A549 (cell line): ENCODE data around the gene NUDT7. TPM values are rescaled to one million over a fixed set of nuclear protein-coding genes. Genes with fewer than 3 reads are reported as not detected.
A peak's percentile ranks its signal among the peaks of the same experiment; 100 is the strongest.

Experiments
- ATAC-seq, 2 experiments: fragments of 200-7000 bp in 1 of 2; fragments of >200 bp in 1 of 2; cut with Nextera tagmentation in 1 of 2; cut with Tn5 transposase in 1 of 2; 3 replicates each; pipeline versions ENCODE4 v1.8.0 to v1.9.1; 2018 to 2020; ENCODE audit warnings: mild to moderate bottlenecking in 1 of 2, moderate library complexity in 1 of 2
- CTCF ChIA-PET: fragments of 300-600 bp; sonication (Branson Sonifier 250); formaldehyde crosslinking; extraction: SDS; loops from one replicate; lab custom pipeline; 2021; ENCODE audit warnings: antibody characterized with exemption, inconsistent platforms; lab: Yijun Ruan, JAX
- POLR2A ChIA-PET: fragments of 350-600 bp; formaldehyde crosslinking; extraction: SDS; loops from one replicate; lab custom pipeline; 2021; ENCODE audit warnings: antibody characterized with exemption, inconsistent platforms; lab: Yijun Ruan, JAX
- DNase-seq, 2 experiments: peaks; one replicate each; pipeline versions ENCODE4 v3.0.0 to v3.0.0-alpha.2; 2011 to 2016; ENCODE audit warnings: low read depth in 1 of 2, low spot score in 1 of 2
- FAIRE-seq: peaks from 2 replicates; lab custom pipeline; 2011; peaks lifted over from hg19 to GRCh38; lab: Jason Lieb, UNC
- H3K27ac ChIP-seq, 2 experiments: fragments of >200 bp; sonication (Bioruptor Twin); formaldehyde crosslinking; 3 replicates each; pipeline ENCODE4 v1.5.1; 2016 to 2017
- H3K4me1 ChIP-seq: fragments of >200 bp; sonication (Bioruptor Twin); formaldehyde crosslinking; 3 replicates; pipeline ENCODE4 v1.6.1; 2016
- H3K4me2 ChIP-seq: fragments of >200 bp; sonication (Bioruptor Twin); formaldehyde crosslinking; 3 replicates; pipeline ENCODE4 v1.6.1; 2016
- H3K4me3 ChIP-seq: fragments of >200 bp; sonication (Bioruptor Twin); formaldehyde crosslinking; 3 replicates; pipeline ENCODE4 v1.5.1; 2016
- H3K9me3 ChIP-seq: fragments of >200 bp; sonication (Bioruptor Twin); formaldehyde crosslinking; 3 replicates; pipeline ENCODE4 v1.6.1; 2016
- BHLHE40 ChIP-seq: IDR thresholded peaks from 2 replicates; pipeline ENCODE4 v1.6.1; 2012; ENCODE audit warnings: low read depth, low read length, inconsistent platforms
- CBX8 ChIP-seq: fragments of 200-600 bp; sonication (generic); IDR thresholded peaks from 2 replicates; pipeline ENCODE4 v1.6.1; 2016
- CHD4 ChIP-seq: fragments of 200-600 bp; sonication (generic); IDR thresholded peaks from 2 replicates; pipeline ENCODE4 v1.6.1; 2016; ENCODE audit warnings: antibody characterized with exemption, mild to moderate bottlenecking, borderline replicate concordance
- CTCF ChIP-seq: fragments of >200 bp; sonication (Bioruptor Twin); formaldehyde crosslinking; IDR thresholded peaks from 3 replicates; pipeline ENCODE4 v1.5.1; 2016
- EHF ChIP-seq: fragments of 250-450 bp; sonication (Bioruptor Pico); IDR thresholded peaks from 2 replicates; pipeline ENCODE4 v1.5.0; 2020; ENCODE audit warnings: mild to moderate bottlenecking
- ELK1 ChIP-seq: fragments of 150-350 bp; IDR thresholded peaks from 2 replicates; pipeline ENCODE4 v1.6.1; 2014; ENCODE audit warnings: low read depth, mild to moderate bottlenecking, low read length
- EP300 ChIP-seq, 2 experiments: fragments of >200 bp; sonication (Bioruptor Twin); formaldehyde crosslinking; IDR thresholded peaks; 2 replicates in 1 of 2; 3 replicates in 1 of 2; pipeline ENCODE4 v1.6.1; 2016 to 2017
- FOSB ChIP-seq: fragments of 250-450 bp; sonication (Bioruptor Pico); IDR thresholded peaks from 2 replicates; pipeline ENCODE4 v1.5.0; 2020; ENCODE audit warnings: mild to moderate bottlenecking, moderate library complexity
- FOSL2 ChIP-seq, 2 experiments: fragments of 450-650 bp in 1 of 2; fragments of >200 bp in 1 of 2; sonication (Bioruptor Twin) in 1 of 2; formaldehyde crosslinking; IDR thresholded peaks; 2 replicates each; pipeline versions ENCODE4 v1.5.0 to v1.6.1; 2016 to 2020; ENCODE audit warnings: mild to moderate bottlenecking in 1 of 2, moderate library complexity in 1 of 2
- FOXS1 ChIP-seq: fragments of 250-450 bp; sonication (Bioruptor Pico); IDR thresholded peaks from 2 replicates; pipeline ENCODE4 v1.5.0; 2020; ENCODE audit warnings: mild to moderate bottlenecking, moderate library complexity
- HDAC2 ChIP-seq: fragments of 200-600 bp; sonication (generic); IDR thresholded peaks from 2 replicates; pipeline ENCODE4 v1.6.1; 2016
- HES2 ChIP-seq: fragments of >200 bp; sonication (Bioruptor Twin); formaldehyde crosslinking; IDR thresholded peaks from 2 replicates; pipeline ENCODE4 v1.6.1; 2016
- HOXA7 ChIP-seq: fragments of 250-450 bp; sonication (Bioruptor Pico); IDR thresholded peaks from 2 replicates; pipeline ENCODE4 v1.5.0; 2020; ENCODE audit warnings: mild to moderate bottlenecking, moderate library complexity
- HOXB13 ChIP-seq: fragments of 250-450 bp; sonication (Bioruptor Pico); IDR thresholded peaks from 2 replicates; pipeline ENCODE4 v1.5.0; 2020; ENCODE audit warnings: low read depth, mild to moderate bottlenecking, moderate library complexity
- JUN ChIP-seq, 2 experiments: fragments of >200 bp; sonication (Bioruptor Twin); formaldehyde crosslinking; IDR thresholded peaks; 2 replicates in 1 of 2; 3 replicates in 1 of 2; pipeline ENCODE4 v1.6.1; 2016 to 2017
- JUNB ChIP-seq: fragments of >200 bp; sonication (Bioruptor Twin); formaldehyde crosslinking; IDR thresholded peaks from 2 replicates; pipeline ENCODE4 v1.6.1; 2016
- MYC ChIP-seq: IDR thresholded peaks from 2 replicates; pipeline ENCODE4 v1.6.1; 2012; ENCODE audit warnings: mild to moderate bottlenecking, inconsistent platforms, low read length, improper control_type of control experiment, borderline replicate concordance
- NR3C1 ChIP-seq: fragments of >200 bp; sonication (Bioruptor Twin); formaldehyde crosslinking; IDR thresholded peaks from 3 replicates; pipeline ENCODE4 v1.6.1; 2017
- POLR2AphosphoS2 ChIP-seq: conservative IDR thresholded peaks from 2 replicates; pipeline ENCODE4 v1.6.1; 2012; ENCODE audit warnings: low read length, improper control_type of control experiment, inconsistent platforms
- RAD21 ChIP-seq, 2 experiments: fragments of >200 bp in 1 of 2; sonication (Bioruptor Twin) in 1 of 2; formaldehyde crosslinking in 1 of 2; IDR thresholded peaks in 1 of 2; conservative IDR thresholded peaks in 1 of 2; 2 replicates in 1 of 2; 3 replicates in 1 of 2; pipeline ENCODE4 v1.6.1; 2012 to 2018; ENCODE audit warnings: inconsistent platforms in 1 of 2
- RCOR1 ChIP-seq: fragments of 150-350 bp; IDR thresholded peaks from 2 replicates; pipeline ENCODE4 v1.6.1; 2014; ENCODE audit warnings: antibody characterized with exemption, low read length, low read depth
- SMC3 ChIP-seq: fragments of >200 bp; sonication (Bioruptor Twin); formaldehyde crosslinking; IDR thresholded peaks from 3 replicates; pipeline ENCODE4 v1.6.1; 2018; ENCODE audit warnings: inconsistent platforms
- SREBF2 ChIP-seq: fragments of 450-650 bp; IDR thresholded peaks from 2 replicates; pipeline ENCODE4 v1.6.1; 2014; ENCODE audit warnings: mild to moderate bottlenecking, moderate library complexity
- ZFP36 ChIP-seq: fragments of 450-650 bp; IDR thresholded peaks from 2 replicates; pipeline ENCODE4 v1.6.1; 2014; ENCODE audit warnings: borderline replicate concordance; ENCODE audit not compliant: partially characterized antibody
- WGBS: methylation state at CpG from one replicate; pipeline ENCODE4 v1.1.6; 2017; ENCODE audit errors: missing lambda C conversion rate; 5-methylcytosine and 5-hydroxymethylcytosine counted together
- polyA plus RNA-seq, 4 experiments: library from polyadenylated mRNA; depleted of rRNA in 3 of 4; stranded (reverse); fragments of >200 nt; fragmentation: RNase III in 1 of 4; extraction: RNeasy Plus Mini Kit Qiagen cat#74134 plus additional on column Dnase treatment in 1 of 4; gene quantifications; 2 replicates in 3 of 4; 3 replicates in 1 of 4; pipeline ENCODE4 v1.2.3, GENCODE V29; 2011 to 2017
- TF ChIP-seq, protein P1 (sequence below): fragments of 450-650 bp; IDR thresholded peaks from 2 replicates; pipeline ENCODE4 v1.6.1; 2014; ENCODE audit warnings: antibody characterized with exemption
- TF ChIP-seq, protein P2 (sequence below): IDR thresholded peaks from 2 replicates; pipeline ENCODE4 v1.6.1; 2012; ENCODE audit warnings: low read depth, borderline replicate concordance

NUDT7 gene
- polyA plus RNA-seq, 2 of the 4 experiments (the other 2 are of a cell fraction): 6.9 to 19.8 TPM

DNA sequence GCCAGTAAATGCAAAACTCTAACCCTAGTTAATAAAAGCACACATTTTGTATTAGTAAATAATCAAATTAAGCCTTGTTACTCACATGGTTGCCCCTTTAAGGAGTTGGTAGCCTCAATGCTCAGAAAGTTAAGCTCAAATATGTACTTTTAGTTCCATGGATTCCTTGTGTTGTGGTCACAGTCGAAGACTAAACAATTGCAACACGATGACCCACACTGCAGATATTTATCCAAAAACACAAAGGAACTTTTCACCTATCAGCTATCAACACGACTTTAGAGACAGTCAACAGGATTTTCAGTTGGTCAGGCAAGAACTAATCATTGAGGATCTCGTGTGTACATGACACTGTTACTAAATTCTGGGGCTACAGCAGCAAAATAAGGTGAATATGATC is 47.4 kb upstream of the NUDT7 start:
- POLR2A ChIA-PET: no interaction called here

DNA sequence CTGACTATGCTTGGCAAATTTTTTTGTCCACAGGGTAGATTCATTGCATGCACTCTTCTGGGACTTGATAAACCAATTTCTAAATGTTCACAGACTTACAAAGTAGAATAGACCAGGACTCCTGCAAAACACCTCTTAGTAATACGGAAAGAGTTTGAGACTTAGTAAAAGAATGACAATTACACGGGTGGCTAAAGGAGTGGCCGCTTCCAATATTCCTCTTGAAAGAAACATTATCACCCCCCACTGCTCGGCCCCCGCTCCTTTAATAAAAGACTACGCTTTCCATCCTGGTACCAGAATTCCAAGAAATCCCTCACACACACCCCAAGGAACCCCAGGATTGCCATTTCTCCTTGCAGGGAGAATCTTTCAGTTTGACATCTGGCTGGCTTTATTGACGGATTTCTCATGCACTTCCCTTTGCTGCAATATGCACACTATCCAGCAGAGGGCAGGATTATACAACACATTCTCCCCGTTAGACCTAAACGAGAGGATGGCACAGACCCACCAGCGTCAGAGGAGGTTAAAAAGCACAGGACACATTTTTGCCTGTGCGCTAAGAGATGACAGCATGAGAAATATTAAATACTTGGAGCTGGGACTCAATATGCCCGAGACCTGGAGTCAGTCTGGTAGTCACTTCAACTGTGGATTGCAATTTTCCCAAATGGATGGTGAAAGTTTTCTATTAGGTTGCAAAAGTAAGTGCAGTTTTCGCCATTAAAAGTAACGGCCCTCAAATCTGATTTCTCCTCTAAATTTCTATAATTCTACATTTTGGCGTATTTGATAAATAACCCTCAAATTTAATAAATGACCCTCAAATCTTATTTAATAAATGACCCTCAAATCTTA is 46.6 kb upstream of the NUDT7 start:
- H3K4me3 ChIP-seq: no peak overlapping the region

More for the DNA sequence above, 47.4 kb upstream of the NUDT7 start:
- H3K4me2 ChIP-seq: no peak overlapping the region
- CTCF ChIA-PET: interaction anchor here (0.5 to 1.8 kb wide), 22 partner anchors 9 to 439 kb away, joined by 3 to 28 read pairs (median 3); partner anchors contain the start of gene WWOX
- H3K4me3 ChIP-seq: no peak overlapping the region
- no peak overlapping the region for H3K27ac ChIP-seq
- no peaks in the 10 kb centered on the region for H3K4me1 ChIP-seq
- peak; percentile 44 to 58; a peak in 3 of 6 replicates for ATAC-seq
- no peak for DNase-seq
- WGBS: 11% methylated on average over 4 of the region's 4 CpGs
- no peak for FAIRE-seq
- TF ChIP-seq HDAC2 (no peak), JUN (IDR thresholded peaks at IDR 0.05) (no peak), SREBF2 (no peak), EHF (no peak), NR3C1 (no peak), JUNB (no peak), CBX8 (no peak), ELK1 (no peak), HOXB13 (CRISPR knock-in tag) (no peak), RCOR1 (no peak), BHLHE40 (no peak), MYC (no peak)
- H3K9me3 ChIP-seq: no peaks in the 10 kb centered on the region; the same call in 2 of the 3 replicates

DNA sequence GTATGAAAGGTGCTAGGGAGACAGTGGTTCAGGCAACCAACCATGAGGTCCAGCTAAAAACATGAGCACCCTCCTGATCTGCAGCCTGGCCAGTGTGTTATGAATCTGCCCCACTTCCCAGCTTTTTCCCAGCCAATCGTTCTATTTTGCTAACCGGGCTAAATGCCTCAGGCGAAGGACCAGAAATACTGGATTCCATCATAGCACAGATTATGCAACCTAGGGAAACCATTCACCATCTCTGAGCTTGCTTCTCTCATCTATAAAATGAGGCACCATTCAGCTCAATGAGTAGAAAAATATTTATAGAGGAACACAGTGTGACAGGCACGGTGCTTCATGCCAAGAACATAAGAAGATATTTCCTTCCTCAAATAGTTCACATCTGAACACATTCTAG is 45.2 kb upstream of the NUDT7 start:
- ATAC-seq (no peak), DNase-seq (no peak), FAIRE-seq (no peak)
- Histone ChIP-seq H3K4me1 (no peaks in the 10 kb centered on the region), H3K4me2 (no peak overlapping the region), H3K4me3 (no peak overlapping the region), H3K27ac (no peak overlapping the region), H3K9me3 (no peaks in the 10 kb centered on the region)
- POLR2A ChIA-PET: no interaction called here
- 31% methylated on average over 4 of the region's 4 CpGs for WGBS
- CTCF ChIA-PET: interaction anchor here (0.9 to 4.3 kb wide), 10 partner anchors 13 to 423 kb away, joined by 3 to 37 read pairs (median 4); partner anchors contain the start of genes NUDT7, VAT1L and WWOX
- TF ChIP-seq FOXS1 (CRISPR knock-in tag) (no peak), NR3C1 (no peak), SREBF2 (no peak), POLR2AphosphoS2 (no peak), FOSL2 (IDR thresholded peaks at IDR 0.05) (no peak), FOSL2 (CRISPR knock-in tag; IDR thresholded peaks at IDR 0.05) (no peak), ZFP36 (no peak), CHD4 (no peak), FOSB (CRISPR knock-in tag) (no peak), HES2 (no peak), HOXA7 (CRISPR knock-in tag) (no peak)
- TF ChIP-seq, protein P1, sequence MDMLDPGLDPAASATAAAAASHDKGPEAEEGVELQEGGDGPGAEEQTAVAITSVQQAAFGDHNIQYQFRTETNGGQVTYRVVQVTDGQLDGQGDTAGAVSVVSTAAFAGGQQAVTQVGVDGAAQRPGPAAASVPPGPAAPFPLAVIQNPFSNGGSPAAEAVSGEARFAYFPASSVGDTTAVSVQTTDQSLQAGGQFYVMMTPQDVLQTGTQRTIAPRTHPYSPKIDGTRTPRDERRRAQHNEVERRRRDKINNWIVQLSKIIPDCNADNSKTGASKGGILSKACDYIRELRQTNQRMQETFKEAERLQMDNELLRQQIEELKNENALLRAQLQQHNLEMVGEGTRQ: no peak
- TF ChIP-seq, protein P2, sequence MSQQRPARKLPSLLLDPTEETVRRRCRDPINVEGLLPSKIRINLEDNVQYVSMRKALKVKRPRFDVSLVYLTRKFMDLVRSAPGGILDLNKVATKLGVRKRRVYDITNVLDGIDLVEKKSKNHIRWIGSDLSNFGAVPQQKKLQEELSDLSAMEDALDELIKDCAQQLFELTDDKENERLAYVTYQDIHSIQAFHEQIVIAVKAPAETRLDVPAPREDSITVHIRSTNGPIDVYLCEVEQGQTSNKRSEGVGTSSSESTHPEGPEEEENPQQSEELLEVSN: no peak

More for the DNA sequence above, 46.6 kb upstream of the NUDT7 start:
- FAIRE-seq: no peak
- Histone ChIP-seq H3K4me2 (no peak overlapping the region; the same call in 2 of the 3 replicates), H3K27ac (no peak overlapping the region), H3K9me3 (no peaks in the 10 kb centered on the region), H3K4me1 (no peaks in the 10 kb centered on the region)
- WGBS: 9% methylated on average over 15 of the region's 15 CpGs
- peak; percentile 91 to 95 for ATAC-seq
- ChIA-PET POLR2A (no interaction called here), CTCF (interaction anchor here (0.6 to 4.3 kb wide), 36 partner anchors 8 to 440 kb away, joined by 3 to 37 read pairs (median 4); partner anchors contain the start of genes NUDT7, VAT1L and WWOX)
- TF ChIP-seq SMC3 (peak; percentile 93), EP300 (IDR thresholded peaks at IDR 0.05) (no peak), RAD21 (conservative IDR thresholded peaks at IDR 0.05 in 1 of 2, IDR thresholded peaks at IDR 0.05 in 1 of 2) (peak; percentile 95 to 98), CTCF (peak; percentile 91)
- peak; percentile 41 to 73 for DNase-seq
